ENCODE data around the gene HOXA3.

The HOXA3 gene

GRCh38 chr7:27091941-27092818 is 60.2 kb downstream of the HOXA3 start:
- no peak for DNase-seq (ENCODE audit: low read depth in 2 of 2)

- no peak for DNase-seq (ENCODE audit: low read depth in 2 of 2)
These were observed 61.3 kb downstream of the HOXA3 start for GRCh38 chr7:27091105-27091504.

GRCh38 chr7:27088002-27088922 is 64.1 kb downstream of the HOXA3 start:
- no peak for DNase-seq (ENCODE audit: low read depth in 2 of 2)

- no peak for DNase-seq (ENCODE audit: low read depth in 2 of 2)
These were observed 68.7 kb downstream of the HOXA3 start for GRCh38 chr7:27083646-27084045.

GRCh38 chr7:27082171-27082570 is 70.2 kb downstream of the HOXA3 start:
- no peak for DNase-seq (ENCODE audit: low read depth in 2 of 2)

- DNase-seq (ENCODE audit: low read depth in 2 of 2) = no peak
These were observed 71.4 kb downstream of the HOXA3 start for GRCh38 chr7:27080844-27081436.

- no peak for DNase-seq (ENCODE audit: low read depth in 2 of 2)
These were observed 73.0 kb downstream of the HOXA3 start for GRCh38 chr7:27079234-27079975.

- DNase-seq (ENCODE audit: low read depth in 2 of 2) = no peak
These were observed 73.7 kb downstream of the HOXA3 start for GRCh38 chr7:27078616-27079233.

GRCh38 chr7:27073076-27073475 is 79.3 kb downstream of the HOXA3 start:
- no peak for DNase-seq (ENCODE audit: low read depth in 2 of 2)

- no peak for DNase-seq (ENCODE audit: low read depth in 2 of 2)
These were observed 80.6 kb downstream of the HOXA3 start for GRCh38 chr7:27071622-27072390.

GRCh38 chr7:27068259-27068658 is 84.1 kb downstream of the HOXA3 start:
- no peak for DNase-seq (ENCODE audit: low read depth in 2 of 2)

GRCh38 chr7:27066148-27066547 is 86.2 kb downstream of the HOXA3 start:
- no peak for DNase-seq (ENCODE audit: low read depth in 2 of 2)

- DNase-seq (ENCODE audit: low read depth in 2 of 2) = no peak
These were observed 86.7 kb downstream of the HOXA3 start for GRCh38 chr7:27065709-27066108.

- DNase-seq (ENCODE audit: low read depth in 2 of 2) = no peak
These were observed 87.7 kb downstream of the HOXA3 start for GRCh38 chr7:27064661-27065060.

GRCh38 chr7:27064159-27064558 is 88.2 kb downstream of the HOXA3 start:
- DNase-seq (ENCODE audit: low read depth in 2 of 2) = no peak

GRCh38 chr7:27062946-27063345 is 89.4 kb downstream of the HOXA3 start:
- DNase-seq (ENCODE audit: low read depth in 2 of 2) = no peak

All from stimulated activated CD8-positive, alpha-beta memory T cell treated with anti-CD3 and anti-CD28 coated beads, Interleukin-7, amount 100 ng/mL, for 1 hour (primary cell).